Activated CD4-positive, alpha-beta T cell treated with anti-CD3 and anti-CD28 coated beads, Interleukin-2, Interleukin-4, amounts not matched to agents 100 ng/mL and 50 ng/mL, durations not matched to agents 16 hours and 8 hours (primary cell): ENCODE measurements around the gene ZNF629.

Experiments
- DNase-seq: peaks from one replicate; pipeline ENCODE4 v3.0.0-alpha.2; 2020; ENCODE audit warnings: low spot score

Gene ZNF629

GRCh38 chr16:30748634-30749445 is 38.2 kb downstream of the ZNF629 start:
- no peak for DNase-seq

- peak; percentile 99 for DNase-seq
Measured at GRCh38 chr16:30747799-30748633, 39.0 kb downstream of the ZNF629 start, which contains the start of gene PHKG2. Gene PHKG2, plus strand, starts transcription at chr16:30748425. Its CDS starts 396 bp downstream, at chr16:30748821.

DNA sequence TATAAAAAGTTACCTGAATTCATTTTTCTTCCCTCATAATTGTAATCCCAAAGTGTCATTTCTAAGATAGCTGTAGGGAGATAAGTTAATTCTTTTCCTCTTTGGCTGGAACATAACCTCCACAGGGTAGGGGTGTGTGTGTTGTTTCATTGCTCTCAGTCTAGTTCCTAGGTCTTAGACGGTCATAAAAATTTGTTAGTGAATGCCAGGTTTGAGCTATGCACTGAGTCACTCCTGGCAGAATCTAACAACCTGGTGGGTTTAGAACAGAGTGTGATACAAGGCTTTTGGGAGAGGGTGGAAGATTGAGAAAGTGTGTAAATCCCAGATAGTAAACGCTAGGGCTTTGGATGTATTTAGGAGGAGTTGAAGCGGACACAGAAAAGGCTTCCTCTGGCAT is 39.7 kb downstream of the ZNF629 start:
- DNase-seq, result no peak

DNA sequence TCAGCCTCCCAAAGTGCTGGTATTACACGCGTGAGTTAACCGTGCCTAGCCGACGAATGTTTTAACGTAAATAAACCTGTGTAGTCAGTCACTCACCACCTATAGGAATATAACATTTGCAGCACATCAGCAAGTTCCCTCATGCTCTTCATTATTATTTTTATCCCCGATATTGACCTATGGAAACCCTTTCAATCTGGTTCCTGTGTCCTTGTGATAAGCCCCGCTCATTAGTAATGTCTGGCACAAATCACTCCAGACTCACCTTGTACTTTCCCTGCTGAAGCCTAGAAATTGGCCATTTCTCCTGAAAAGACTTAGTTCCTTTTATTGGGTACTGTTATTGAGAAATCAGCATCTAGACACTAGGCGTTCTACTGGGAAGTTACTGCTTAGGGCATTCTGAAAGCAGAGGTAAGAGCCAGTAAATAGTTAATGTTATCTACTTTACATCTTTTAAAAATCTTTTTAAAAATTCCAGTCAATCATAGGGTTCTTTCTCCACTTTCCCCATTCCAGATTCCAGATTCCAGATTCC is 40.3 kb downstream of the ZNF629 start:
- DNase-seq, result no peak

- DNase-seq, result no peak
Measured at GRCh38 chr16:30745082-30745481, 41.9 kb downstream of the ZNF629 start.

DNA sequence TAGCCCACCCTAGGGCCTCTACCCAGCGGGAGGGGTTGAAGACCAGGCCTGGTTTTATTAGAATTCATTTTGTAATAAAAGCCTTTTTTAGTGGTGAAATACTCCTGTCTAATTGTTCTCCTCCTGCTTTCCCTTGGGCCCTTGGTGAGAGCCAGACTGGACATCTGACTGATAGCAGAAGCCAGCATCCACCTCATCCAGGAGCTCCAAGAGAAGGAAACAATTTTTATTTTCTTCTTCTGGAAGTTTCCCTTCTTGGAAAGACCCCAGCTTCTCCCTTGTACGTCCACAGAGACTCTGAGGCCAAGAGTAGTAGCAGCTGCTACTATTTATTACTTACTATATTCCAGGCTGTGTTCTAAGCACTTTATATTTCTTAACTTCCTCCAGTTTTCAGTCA is 42.8 kb downstream of the ZNF629 start:
- no peak for DNase-seq

DNA sequence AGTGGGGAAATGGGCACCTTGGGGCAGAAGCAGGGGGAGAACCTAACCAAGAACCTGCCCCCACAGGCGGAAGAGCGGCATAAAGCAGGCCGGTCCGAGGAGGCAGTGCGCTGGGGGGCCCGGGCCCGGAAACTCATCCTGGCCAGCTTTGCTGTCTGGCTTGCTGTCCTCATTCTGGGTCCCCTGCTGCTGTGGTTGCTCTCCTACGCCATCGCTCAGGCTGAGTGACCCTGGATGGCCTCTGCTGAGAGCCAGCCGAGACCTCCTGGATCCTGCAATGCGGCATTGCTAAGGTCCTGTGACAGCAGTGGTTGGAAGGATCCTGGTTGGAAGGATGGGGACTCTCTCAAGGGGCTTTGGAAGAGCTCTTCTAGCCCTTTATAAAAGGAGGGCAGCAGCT is 43.3 kb downstream of the ZNF629 start:
- DNase-seq, result no peak

GRCh38 chr16:30741461-30741914 is 45.5 kb downstream of the ZNF629 start:
- DNase-seq, result no peak

- DNase-seq, result peak; percentile 6
Measured at GRCh38 chr16:30740364-30741251, 46.4 kb downstream of the ZNF629 start.

GRCh38 chr16:30738984-30739951 is 47.7 kb downstream of the ZNF629 start:
- no peak for DNase-seq

- DNase-seq, result no peak
Measured at GRCh38 chr16:30737794-30738648, 49.0 kb downstream of the ZNF629 start.

- no peak for DNase-seq
Measured at GRCh38 chr16:30736995-30737793, 49.8 kb downstream of the ZNF629 start.

DNA sequence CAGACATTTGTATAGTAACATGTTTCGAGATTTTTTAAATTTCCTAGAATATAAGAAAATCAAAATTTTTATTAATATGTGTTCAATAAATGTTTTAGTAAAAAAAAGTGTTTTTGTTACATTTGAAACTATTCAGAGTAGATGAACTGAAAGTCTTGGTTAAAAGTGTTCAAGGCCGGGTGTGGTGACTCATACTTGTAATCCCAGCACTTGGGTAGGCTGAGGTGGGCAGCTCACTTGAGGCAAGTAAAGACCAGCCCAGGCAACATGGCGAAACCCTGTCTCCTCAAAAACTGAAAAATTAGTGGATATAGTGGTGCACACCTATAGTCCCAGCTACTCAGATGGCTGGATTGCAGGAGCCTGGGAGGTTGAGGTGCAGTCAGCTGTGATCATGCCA is 55.6 kb downstream of the ZNF629 start:
- DNase-seq, result no peak

GRCh38 chr16:30728899-30729672 is 57.9 kb downstream of the ZNF629 start:
- no peak for DNase-seq
